ENCODE measurements around the gene MKNK1. TPM values are rescaled to one million over a fixed set of nuclear protein-coding genes. Genes with fewer than 3 reads are reported as not detected.

MKNK1 gene
- total RNA-seq, 1 experiment from 2014 or later: 12.9 TPM

GRCh38 chr1:46520063-46520911 is 83.8 kb downstream of the MKNK1 start:
- Histone ChIP-seq H2AFZ (ENCODE audit: low read length) (no peak overlapping the region), H3K23ac (ENCODE audit: insufficient read length, low read depth, low read length) (no peak overlapping the region), H4K91ac (ENCODE audit: insufficient read length, low read depth, low read length) (no peak overlapping the region), H2BK15ac (ENCODE audit: low read depth, low read length) (no peak overlapping the region), H3K14ac (ENCODE audit: insufficient read depth, low read length) (no peak overlapping the region), H3K79me1 (ENCODE audit: insufficient read depth, low read depth, low read length, poor library complexity, severe bottlenecking) (no peaks in the 10 kb centered on the region), H4K8ac (replicated peaks; ENCODE audit: insufficient read length, low read depth, low read length) (no peak overlapping the region), H2AK5ac (ENCODE audit: insufficient read length, low read length) (no peak overlapping the region), H4K20me1 (ENCODE audit: control insufficient read depth, insufficient read depth, insufficient read length) (no peaks in the 10 kb centered on the region), H2BK120ac (ENCODE audit: low read depth, low read length, poor library complexity, severe bottlenecking) (no peak overlapping the region), H2BK5ac (ENCODE audit: insufficient read length, low read length) (no peak overlapping the region), H3K56ac (ENCODE audit: insufficient read length, low read depth, low read length) (no peak overlapping the region), H3K9me3 (ENCODE audit: control insufficient read depth, low read depth, low read length) (no peaks in the 10 kb centered on the region), H3K27me3 (ENCODE audit: insufficient read depth, low read length) (no peaks in the 10 kb centered on the region; the same call in 1 of the 2 replicates), H3K4me2 (ENCODE audit: insufficient read depth, insufficient read length, low read length) (no peak overlapping the region), H3K18ac (ENCODE audit: insufficient read length, low read depth, low read length) (no peak overlapping the region), H3T11ph (ENCODE audit: low read length) (no peak overlapping the region), H2BK20ac (ENCODE audit: low read depth, low read length, poor library complexity, severe bottlenecking) (no peak overlapping the region), H3K23me2 (ENCODE audit: insufficient read length, low read depth, low read length, poor library complexity, severe bottlenecking) (no peaks in the 10 kb centered on the region), H3K4me1 (ENCODE audit: insufficient read depth, low read length) (peaks cover 16% of the 10 kb centered on the region; the same call in 1 of the 2 replicates), H3K4ac (ENCODE audit: low read depth, low read length) (no peak overlapping the region), H4K5ac (ENCODE audit: insufficient read length, low read depth, low read length) (no peak overlapping the region), H3K79me2 (ENCODE audit: insufficient read depth, low read length) (no peaks in the 10 kb centered on the region), H3K9ac (ENCODE audit: extremely low read depth, insufficient read length, low read length) (no peak overlapping the region), H2BK12ac (ENCODE audit: insufficient read length, low read depth, low read length) (no peak overlapping the region), H3K27ac (ENCODE audit: insufficient read length, low read depth, low read length) (no peak overlapping the region)
- peaks cover 74 to 85% of the 10 kb centered on the region in 2 experiments for H3K4me1 Mint-ChIP-seq
- TF ChIP-seq, protein P1, sequence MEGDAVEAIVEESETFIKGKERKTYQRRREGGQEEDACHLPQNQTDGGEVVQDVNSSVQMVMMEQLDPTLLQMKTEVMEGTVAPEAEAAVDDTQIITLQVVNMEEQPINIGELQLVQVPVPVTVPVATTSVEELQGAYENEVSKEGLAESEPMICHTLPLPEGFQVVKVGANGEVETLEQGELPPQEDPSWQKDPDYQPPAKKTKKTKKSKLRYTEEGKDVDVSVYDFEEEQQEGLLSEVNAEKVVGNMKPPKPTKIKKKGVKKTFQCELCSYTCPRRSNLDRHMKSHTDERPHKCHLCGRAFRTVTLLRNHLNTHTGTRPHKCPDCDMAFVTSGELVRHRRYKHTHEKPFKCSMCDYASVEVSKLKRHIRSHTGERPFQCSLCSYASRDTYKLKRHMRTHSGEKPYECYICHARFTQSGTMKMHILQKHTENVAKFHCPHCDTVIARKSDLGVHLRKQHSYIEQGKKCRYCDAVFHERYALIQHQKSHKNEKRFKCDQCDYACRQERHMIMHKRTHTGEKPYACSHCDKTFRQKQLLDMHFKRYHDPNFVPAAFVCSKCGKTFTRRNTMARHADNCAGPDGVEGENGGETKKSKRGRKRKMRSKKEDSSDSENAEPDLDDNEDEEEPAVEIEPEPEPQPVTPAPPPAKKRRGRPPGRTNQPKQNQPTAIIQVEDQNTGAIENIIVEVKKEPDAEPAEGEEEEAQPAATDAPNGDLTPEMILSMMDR (conservative IDR thresholded peaks at IDR 0.05): no peak
- H3K27me3 Mint-ChIP-seq (ENCODE audit: low read depth): peaks cover 64% of the 10 kb centered on the region
- WGBS (ENCODE audit: extremely low coverage, insufficient read length, low lambda C conversion rate): no CpG with 5 or more reads among the region's 15 CpGs
- H3K36me3 Mint-ChIP-seq (ENCODE audit: insufficient read depth in 1 of 3, low read depth in 3 of 3): no peaks in the 10 kb centered on the region
- H3K9me3 Mint-ChIP-seq: no peaks in the 10 kb centered on the region; a peak in 1 of 5 replicates
- H3K4me3 Mint-ChIP-seq: no peak overlapping the region; a peak in 2 of 5 replicates
- peak; percentile 68 for DNase-seq
- H3K27ac Mint-ChIP-seq: peak overlapping the region in 1 of 3 experiments; percentile 1; a peak in 1 of 7 replicates

Data from H9 (cell line).